NAMALWA (cell line): ENCODE data around the gene LEKR1.

Experiments used
- DNase-seq: peaks from one replicate; pipeline ENCODE4 v3.0.0-alpha.2; 2015; ENCODE audit warnings: low spot score

LEKR1 gene

DNA sequence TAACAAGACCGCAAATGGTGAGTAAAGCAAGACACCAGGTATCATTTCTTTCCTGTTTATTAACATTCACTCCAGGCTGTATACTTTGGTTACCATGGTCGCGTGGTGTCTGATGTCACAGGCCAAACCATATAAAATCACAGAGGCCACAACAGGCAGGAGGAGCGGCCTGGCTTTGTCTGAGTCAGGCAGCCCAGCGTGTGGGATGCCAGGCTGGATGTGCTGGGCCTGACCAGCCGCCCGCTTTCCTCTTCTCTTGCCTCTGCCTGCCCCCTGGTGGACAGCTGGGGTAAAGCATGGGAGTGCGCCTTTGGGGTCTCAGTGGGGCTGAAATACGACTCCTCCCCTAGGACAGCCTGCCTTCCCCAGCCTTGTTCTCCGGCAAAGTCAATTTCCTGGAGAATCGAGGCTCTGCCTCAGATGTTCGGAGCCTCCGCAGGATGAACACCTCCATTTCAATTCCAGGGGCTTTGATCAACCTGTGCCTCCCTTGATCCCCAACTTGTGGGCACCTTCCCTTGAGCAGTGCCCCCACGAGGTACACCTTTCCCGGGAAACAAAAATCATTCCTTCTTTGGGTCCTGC, 255.6 kb downstream of the LEKR1 start:
- peak; percentile 92 for DNase-seq

DNA sequence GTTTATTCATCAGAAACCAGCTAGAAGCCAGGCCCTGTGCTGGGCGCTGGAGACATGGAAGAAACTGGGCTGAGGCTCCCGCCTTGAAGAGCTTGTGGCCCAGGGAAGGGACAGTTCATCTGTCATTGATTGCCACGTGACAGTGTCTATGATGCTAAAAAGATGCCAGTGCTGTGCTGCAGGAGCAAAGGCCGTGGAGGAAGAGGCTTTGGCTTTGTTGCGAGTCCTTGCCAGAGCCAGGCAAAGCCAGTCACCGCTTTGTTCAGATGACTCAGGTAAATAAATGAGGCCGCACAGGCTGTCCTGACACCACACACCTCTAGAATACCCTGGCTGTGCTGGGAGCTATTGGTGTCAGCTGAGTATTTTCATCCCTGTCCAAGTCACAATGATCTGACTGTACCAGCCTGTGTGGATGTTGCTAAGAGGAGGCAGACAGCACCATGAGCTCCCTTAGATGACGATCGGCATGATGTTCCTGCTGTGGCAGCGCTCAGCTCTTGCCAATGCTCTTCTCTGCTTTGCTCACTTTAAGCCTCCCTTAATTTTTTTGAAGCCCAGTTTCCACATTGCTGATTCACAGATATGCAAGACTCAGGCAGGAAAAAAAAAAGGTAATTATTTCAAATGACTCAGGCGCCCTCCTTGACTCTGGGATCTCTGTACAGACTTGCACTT, 256.3 kb downstream of the LEKR1 start:
- no peak for DNase-seq

DNA sequence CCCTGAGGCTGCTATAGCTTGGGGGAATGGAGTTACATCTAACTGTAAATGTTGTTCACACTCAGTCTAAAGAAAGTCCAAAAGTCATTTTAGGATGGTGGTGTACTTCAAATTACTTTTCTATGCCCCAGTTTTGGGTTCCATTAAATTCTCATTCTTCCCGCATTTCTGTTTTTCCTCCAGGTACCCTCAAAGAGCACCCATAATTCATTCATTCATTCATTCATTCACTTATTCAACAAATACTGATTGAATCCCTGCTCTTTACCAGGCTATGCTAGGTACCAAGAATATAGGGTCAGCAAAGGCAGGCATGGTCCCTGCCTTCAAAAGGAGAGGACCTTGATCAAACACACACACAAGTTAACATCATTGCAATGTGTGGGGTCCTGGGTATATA, 257.7 kb downstream of the LEKR1 start:
- DNase-seq: no peak

DNA sequence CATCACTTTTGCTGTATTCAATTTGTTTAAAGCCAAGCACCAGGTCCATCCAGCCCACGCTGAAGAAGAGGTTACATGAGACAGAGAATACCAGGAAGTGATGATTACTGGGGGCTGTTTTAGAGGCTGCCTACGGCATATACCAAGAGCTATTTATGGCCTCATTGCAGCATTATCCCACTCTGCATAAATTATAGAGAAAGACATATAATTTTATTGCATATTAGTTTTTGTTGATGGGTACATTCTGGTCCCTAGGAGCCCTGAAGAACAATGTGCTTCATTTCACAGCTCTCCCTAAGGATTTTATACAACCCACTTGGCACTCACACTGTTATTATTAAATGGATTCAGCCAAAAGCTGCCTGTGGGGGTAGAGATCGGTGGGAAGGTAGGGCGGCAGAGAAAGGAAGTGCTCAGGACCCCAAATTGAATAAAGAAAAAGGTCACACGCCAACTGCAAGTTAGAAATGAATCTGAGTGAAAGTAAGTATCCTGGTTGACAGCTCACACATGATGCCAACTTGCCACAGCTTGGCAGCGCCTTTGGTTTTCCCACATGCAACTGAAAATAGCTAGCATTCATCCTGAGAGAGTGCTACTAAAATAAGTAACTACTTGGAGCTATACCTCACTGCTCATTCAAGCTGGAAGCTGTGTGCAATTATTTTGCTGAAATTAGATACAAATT, 260.1 kb downstream of the LEKR1 start:
- no peak for DNase-seq

DNA sequence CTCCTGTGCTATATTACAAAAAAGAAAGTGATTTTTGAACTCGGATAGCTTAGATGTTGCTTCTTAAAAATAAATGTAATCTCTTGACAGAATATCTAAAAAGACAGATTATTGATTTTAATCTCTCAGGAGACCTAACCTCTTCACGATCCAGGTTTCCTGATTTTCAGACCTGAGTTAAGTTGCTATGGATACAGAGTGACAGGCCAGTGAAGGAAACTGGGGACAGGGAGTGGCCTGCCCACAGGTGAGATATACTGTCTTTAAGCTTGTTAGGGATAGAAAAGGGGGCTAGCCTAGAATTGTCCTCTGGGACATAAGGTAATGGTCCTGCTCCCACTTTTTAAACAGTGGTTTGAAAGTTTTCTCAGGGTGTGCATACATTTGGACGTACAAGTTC, 260.6 kb downstream of the LEKR1 start:
- DNase-seq: no peak

DNA sequence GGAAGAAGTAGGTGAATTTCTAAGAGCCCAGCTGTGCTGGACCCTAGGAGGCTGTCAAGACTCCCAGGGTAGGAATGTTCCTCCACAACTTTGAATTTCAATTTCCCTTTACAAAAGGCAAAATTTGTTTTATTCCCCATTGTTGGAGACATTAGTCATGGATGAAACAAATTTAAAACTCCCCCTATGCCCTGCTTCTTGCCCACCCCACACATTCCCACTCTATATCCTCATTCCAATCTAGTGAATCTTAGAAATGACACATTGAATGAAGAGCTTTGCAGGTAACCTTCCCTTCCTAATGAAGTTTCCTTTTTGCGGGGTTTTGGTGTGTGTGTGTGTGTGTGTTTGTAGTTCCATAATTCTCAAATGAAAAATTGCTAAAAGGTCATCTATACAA, 261.2 kb downstream of the LEKR1 start:
- DNase-seq: no peak

GRCh38 chr3:157087780-157088600, 261.8 kb downstream of the LEKR1 start:
- no peak for DNase-seq

- DNase-seq: peak; percentile 97
These were observed 262.7 kb downstream of the LEKR1 start for GRCh38 chr3:157088601-157089454.

DNA sequence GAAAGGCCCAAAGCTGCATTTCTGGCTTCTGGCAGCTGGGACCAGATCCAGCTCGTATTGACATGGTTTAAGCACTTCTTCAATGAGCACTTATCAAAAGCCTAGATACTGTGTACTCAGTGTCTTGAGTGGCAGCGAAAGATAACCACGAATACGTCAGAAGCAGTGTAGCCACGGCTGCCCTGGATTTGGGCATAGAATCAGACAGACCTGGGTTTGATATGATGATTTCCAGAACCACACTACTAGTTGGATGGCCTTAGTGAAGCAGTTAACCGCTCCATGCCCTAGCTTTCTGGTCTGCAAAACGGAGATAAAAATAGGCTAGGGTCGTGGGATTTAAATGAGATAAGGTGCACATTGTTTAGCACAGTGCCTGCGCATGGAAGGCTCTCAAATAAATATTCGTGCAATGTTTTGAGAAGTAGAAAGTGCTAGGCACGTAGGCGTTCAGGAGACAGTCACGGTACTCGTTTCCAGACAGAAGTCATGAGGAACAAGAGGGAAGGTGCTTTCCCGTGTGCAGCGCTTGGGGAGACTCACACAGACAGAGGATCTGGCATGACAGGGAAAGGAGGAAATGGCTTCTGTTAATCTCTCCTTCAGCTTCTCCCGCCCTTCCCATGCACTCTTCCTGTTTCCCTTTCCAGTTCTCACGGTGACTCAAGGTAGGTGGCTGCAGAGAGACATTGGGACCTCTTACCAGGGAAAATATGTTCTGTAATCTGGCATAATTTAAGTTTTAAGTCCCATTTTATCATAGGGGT, 263.5 kb downstream of the LEKR1 start:
- DNase-seq: no peak

DNA sequence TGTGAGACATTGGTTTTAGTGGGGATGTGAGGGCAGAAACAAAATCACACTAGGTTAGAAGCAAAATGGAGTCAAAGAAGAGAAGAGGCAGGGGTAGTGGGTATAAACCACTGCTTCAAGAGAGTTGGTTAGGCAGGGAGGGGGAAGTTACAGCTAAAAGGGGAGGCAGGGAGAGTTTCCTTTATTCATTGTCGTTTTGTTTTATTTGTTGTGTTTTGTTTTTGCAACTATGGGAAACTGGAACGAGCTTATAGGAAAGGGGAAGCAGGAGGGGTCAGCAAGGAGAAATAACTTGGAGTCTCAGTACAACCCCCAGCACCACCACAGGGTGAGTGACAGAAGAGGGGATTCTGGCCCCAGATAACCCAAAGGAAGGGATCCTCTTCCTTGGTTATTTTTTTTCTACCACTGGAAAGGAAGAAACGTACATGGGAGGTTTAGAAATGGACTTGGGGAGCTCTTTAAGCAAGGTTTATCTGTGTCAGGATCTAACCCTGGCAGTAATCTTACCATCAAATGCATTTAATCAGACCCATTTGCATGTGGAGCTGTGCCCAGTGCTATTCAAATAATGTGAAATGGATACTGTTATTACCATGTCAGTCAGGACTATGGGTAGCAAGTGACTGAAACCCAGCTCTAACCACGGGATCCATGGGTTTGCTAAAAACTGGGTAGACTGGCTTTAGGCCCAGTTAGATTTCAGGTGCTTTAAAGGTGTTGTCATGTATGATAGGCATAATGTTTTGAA, 265.1 kb downstream of the LEKR1 start:
- no peak for DNase-seq

DNA sequence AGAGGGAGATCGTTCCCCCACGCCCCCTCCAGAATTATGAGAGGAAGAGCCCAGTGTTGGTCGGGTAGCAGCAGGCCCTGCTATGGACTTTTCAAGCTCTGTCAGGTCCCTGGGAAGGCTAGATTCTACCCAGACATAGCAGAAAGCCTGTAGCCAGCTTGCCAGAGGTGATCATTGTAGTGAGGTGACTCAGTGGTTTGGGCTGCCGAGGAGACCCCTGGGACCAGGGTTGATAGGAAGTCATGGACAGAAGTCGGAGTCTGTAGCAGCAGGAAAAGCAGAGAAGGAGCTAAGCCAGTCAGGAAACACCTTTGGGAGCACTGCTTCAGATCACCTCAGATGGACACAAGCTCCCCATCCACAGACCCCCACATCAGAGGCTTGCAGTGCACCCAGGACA, 266.1 kb downstream of the LEKR1 start:
- no peak for DNase-seq

DNA sequence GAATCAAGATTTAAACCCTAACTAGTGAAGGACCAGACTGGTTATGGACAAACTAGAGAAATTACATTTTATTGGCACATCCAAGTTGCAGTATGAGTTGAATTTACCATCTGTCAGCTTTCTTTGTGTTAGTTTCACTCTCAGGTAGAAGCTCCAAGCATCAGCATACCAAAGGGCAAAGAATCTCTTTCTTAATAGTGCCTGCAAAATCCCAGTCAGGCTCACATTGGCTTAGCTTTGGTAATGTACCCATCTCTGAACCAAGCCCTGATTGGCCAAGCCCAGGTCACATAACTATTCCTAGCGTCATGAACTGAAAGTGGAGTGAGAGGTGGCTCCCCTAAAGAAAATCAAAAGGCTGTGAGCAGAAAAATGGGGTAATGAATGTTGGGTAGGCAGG, 266.9 kb downstream of the LEKR1 start:
- DNase-seq: no peak

DNA sequence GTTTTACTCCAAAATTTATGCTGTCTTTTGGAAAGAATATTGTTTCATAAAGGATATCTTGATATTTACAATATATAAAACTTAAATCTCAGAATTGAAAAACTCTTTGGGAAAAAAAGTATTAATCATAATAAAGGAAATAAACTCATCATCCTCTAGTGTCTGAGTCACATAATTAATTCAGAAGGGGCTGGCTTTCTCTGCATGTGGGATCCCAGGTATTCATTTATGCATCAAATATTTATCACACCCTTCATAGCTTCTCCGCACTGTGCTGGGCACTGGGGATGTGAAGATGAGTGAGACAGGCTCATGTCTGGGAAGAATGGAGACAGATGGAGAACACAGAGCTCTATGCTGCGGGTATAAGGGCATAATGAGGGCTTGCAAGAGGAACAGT, 268.1 kb downstream of the LEKR1 start:
- no peak for DNase-seq

DNA sequence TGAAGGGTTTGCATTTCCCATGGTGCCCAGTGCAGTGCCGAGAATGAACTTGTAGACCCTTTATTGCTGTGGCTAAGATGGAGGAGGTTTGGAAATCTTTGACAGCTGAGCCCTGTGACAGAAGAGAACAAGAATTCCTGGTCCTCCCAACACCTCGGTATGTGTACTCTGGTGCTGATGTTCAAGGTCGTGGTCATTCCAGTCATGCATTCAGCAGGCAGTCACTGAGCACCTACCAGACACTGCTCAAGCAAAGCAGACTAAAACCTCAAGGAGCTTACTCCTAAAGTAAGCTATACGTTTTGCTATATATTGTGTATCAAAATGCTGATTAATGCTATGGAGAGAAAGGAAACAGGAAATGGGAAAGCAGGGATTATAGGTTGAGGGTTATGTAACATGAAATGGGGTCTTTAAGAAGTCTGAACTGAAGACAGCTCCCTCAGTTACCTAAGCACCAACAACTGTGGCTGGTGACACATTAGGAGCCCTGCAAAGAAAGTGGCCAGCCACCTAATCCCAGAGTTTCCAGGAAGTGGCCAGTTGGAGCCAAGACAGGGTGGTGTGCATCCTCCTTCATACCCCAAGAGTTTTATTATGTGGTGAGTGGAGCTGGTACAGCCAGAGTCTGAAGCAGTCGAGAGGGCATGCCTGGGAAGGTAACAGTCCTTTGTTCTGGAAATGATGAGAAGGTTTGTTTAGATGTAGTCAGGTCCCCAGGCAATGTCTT, 268.8 kb downstream of the LEKR1 start:
- no peak for DNase-seq
